GM19043 (cell line): ENCODE data around the gene DCTN1.
A peak's percentile ranks its signal among the peaks of the same experiment; 100 is the strongest.

Experiments
- ATAC-seq: cut with Tn5 transposase; IDR thresholded peaks from one replicate; pipeline ENCODE4 v1.9.1; 2021; ENCODE audit warnings: low read depth; ENCODE audit not compliant: unreplicated experiment

The DCTN1 gene

DNA sequence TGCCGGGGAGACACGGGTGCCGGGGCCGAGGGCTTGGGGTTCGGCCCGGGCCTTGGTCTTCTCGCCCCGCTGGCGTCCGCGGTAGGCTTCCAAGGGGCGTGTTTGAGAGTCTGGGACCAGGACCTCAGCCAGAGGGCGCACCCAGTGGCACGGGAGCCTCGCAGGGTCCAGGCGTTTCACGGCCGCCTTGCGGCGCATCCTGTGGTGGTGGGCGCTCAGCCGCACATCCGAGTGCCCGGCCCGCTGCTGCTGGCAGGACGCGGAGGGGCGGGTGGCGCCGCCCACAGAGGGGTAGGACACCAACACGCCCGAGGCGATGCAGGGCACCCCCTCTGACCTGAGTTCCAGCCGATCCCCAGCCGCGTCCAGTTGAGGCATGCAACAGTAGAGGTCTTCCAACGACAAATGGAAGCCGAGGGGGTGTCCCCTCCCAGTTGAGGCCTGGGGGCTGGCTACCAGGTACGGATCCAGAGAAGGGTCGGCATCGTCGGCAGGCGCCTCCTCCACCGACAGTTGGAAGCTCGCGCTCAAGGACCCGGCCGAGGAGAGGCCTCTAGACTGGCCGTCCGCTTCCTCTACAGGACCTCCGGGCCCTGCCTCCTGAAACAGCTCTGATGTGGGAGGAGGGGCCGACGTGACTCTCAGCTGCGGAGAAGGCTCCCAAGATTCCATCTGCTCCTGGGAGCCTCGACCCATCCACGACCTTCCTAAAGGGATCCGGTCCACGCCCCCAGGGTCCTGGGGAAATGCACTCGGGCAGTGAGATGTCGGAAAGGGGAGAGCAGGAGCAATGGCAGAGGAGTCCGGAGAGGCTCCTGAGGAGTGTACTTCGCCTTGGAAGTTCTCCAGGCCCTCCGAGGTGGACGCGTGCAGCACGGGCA is 35.0 kb upstream of the DCTN1 start:
- no peak for ATAC-seq

DNA sequence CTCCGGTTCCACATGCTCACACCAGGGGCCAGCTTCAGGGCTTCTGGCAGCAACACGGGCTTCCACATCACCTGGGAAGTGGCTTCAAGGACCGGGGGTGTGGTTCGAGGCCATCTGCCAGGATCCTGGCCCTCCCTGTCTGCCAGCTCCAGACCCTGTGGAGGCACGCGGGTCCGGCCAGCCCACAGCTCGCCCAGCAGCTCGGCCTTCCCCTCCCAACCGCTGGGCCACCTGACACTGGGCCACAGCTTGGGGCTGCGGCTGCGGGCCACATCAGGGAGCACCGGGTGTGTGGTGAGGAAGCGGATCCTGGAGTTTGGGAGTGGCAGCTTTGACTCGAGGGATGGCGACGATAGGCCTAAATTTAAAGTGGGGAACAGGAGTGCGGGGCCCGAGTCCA is 34.3 kb upstream of the DCTN1 start:
- ATAC-seq: no peak

DNA sequence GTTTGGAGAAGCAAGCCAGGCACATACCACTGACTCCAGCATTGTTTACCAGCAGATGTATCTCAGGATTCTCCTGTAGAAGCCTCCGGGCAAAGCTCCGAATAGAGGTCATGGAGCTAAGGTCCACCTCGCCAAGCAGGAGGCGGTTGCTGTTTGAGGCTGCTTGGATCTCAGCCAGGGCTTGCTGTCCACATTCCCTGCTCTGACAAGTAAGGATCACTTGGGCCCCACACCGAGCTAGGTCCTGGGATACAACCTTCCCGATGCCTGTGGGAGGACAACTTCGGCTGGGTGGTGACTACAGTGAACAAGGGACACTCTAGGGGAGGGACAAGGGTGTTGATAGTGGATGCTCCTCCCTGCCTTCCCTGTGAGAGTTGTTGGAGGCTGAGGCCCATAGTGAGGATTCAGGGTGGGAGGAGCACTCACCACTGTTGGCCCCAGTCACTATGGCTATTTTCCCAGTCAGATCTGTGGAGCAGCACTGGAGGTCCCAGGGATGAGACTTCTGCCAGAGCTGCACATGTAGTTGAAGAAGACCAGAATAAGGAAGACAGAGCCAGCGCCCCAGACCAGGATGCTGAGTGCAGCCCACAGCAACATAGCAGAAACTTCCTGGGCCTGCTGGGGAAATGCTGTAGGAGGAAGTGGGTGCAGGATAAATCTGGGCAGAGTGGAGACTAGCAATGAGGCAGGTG is 33.0 kb upstream of the DCTN1 start:
- no peak for ATAC-seq

DNA sequence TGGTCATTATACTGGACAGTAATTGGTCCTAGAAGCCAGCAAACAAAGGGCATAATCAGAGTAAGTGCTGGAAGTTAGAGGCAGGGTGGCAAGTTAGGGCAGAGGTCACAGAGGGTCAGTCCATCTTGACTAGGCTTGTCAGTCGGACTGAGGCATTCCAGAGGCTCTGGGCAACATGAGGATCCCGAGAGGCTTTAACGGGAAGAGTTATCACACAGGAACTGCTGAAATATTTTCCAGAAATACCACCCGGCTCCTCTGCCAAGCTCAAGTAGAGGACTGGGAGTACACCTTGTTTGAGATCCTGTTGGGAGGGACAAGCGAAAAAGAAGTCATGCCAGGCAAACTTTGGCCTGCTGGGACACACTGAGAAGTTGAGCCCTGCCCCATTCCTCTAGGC is 27.6 kb upstream of the DCTN1 start:
- ATAC-seq: no peak

DNA sequence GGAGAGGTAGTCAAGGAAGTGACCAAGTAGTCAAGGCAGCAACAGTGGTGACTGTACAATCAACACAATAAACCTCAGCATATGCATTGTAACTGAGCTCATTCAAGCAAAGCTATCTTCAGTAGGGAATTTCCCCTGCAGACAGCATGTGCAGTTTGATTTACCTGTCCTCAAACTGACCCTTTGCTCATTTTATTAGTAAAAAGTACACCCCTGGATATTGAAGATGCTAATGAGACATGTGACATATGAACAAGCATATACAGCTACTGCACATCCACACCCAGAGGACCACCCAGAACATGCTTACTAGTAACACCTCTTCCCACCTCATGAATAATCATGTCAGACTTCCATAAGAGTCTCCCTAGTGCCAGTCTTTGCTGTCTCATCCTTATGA is 25.9 kb upstream of the DCTN1 start:
- peak; percentile 64 for ATAC-seq

DNA sequence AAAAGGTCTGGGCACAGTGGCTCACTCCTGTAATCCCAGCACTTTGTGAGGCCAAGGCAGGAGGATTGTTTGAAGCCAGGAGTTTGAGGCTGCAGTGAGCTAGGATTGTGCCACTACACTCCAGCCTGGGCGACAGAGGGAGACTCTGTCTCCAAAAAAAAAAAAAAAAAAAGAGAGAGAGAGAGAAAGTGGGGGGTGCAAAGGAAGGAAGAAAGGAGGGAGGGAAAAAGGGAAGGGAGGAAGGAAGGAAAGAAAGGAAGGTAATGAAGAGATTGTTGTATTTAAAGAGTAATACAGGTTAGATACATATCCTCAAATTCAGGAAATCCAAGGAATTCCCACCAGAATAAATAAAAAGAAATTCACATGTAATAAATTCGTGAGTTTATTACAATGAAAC is 21.8 kb upstream of the DCTN1 start:
- no peak for ATAC-seq

DNA sequence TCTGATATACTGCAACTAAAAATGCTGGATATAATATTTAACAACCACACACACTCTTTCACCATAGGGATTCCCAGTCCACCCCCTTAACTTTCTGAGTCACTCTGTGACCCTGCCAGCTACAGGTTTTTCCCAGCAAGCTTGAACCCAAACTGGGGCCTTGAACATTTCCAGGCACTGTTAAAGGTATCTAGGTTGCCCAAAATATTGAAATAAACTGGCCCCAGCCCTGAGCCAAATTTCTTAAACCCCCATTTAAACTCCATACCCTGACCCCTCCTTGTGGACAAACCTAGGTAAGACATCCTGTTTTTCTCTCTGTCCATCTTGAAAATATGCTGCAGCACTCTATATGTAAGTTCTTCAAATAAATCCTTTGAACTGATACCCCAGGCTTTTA is 19.7 kb upstream of the DCTN1 start:
- peak; percentile 55 for ATAC-seq

DNA sequence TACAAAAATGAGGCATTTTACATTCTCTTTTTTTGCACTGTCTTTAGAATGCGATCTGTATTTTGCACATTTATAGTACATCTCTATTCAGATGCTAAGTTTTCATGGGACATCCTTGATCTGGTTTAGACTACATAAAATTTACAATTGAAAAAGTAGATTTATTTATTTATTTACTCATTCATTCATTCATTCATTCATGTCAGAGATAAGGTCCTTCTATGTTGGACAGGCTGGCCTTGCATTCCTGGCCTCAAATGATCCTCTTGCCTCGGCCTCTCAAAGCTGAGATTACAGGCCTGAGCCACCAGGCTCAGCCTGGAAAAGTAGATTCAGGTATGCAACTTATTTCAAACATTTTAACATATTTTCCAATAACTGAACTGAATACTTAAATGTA is 16.0 kb upstream of the DCTN1 start:
- ATAC-seq: no peak

DNA sequence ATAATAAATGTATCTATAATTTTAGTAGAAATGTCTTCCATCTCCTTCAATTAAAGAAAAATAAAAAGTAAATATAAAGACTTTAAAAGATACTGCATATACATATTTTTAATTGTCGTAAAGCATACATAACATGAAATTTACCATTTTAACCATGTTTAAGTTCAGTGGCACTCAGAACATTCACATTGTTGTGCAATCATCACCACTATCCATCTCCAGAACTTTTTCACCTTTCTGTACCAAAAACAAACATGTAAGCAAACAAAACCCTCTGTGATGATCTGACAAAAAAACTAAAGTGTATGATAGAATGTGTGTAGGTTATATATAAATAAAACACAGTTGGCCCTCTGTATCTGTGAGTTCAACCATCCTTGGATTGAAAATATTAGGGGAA is 13.4 kb upstream of the DCTN1 start:
- ATAC-seq: no peak

DNA sequence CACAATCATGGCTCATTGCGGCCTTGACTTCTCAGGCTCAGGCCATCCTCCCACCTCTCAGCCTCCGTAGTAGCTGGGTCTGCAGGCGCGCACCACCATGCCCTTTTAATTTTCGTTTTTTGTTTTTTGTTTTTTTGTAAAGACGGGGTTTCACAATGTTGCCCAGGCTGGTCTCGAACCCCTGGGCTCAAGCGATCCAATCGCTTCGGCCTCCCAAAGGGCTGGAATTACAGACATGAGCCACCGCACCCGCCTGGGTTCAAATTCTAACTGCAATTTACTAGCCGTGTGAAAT is 12.3 kb upstream of the DCTN1 start:
- no peak for ATAC-seq

DNA sequence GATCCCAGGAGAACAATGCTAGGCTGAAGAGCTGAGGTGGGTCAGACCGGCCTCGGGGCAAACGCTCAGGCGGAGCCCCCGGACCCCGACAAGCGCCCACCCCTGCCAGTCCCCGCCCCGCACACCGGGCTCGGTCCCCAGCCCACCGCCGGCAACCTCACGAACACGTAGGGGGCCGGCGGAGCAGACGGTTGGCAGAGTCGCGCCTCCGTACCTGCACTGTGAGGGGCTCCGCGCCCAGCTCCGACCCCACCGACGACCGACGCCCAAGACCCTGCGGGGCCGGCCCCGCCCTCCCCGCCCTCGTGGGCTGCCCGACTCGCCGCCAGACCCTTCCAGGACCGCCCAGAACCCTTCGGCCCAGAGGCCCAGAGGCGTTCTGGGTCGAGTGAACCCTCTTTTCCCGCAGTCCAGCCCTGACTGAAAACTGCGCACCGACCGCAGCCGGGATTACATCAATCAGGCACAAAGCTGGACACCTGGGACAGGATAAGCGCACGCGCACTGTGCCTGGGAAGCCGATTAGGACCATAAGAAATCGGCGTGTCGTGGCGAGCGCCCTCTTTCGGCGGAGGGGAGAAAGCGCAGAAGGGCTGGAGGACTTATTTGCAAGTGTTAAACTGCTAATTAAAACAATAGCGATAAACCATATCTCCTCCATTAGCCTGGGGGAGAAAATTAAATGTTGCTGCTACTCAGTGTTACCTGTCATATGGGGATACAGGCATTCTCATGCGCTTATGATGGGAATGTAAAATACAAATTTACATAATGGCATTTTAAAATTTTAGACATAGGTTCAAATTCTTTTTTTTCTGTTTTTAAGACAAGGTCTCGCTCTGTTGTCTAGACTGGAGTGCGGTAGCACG is 11.7 kb upstream of the DCTN1 start:
- ATAC-seq: peak; percentile 67

DNA sequence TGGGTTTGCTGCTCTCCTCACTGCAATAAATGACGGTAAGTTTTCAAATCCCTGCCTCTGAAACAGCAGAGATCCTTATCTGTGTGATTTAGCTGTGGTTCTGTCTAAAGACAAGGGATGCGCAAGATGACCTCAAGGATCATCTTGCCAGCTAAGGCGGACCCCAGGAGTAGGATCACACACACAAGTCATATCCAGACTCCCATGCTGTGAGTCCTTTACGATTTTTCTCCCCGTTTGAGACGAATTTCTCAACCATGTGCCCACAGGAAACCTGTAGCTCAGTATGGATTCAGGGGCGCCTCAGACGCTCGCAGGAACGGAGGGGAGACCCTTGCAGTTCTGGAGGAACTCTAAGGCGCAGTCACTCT is 11.1 kb upstream of the DCTN1 start:
- ATAC-seq: peak; percentile 17

DNA sequence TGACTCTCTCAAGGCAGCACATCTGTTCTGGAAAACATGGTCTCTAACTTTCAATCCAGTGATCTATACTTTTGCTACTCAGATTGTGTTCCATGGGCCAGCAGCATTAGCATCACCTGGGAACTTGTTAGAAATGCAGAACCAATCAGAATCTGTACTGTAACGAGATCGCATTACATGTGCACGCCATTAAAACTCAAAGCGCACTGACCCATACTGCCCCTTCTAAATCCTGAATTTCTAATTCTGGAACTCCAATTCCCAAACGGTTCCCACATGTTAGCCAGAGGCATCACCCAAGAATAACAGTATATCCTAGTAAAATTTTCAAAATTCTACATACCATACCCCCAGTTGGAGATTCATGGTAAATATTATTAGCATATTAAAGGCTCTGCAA is 10.5 kb upstream of the DCTN1 start:
- ATAC-seq: no peak

DNA sequence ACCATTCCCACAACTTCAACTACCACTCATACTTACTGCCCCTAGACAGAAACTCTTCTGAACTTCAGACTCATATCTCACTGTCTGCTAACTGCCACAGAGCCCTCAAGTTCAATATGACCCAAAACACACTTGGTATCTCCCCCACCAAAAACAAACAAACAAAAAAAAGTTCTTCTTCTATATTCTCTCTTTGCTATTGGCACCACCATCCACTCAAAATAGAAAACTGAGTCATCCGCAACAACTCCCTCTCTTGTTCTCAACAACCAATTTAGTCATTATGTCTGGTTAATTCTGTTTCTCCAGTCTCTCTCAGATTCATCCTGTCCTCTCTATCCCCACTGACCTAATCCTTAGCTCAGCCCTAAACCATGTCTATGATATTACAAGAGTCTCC is 7.2 kb upstream of the DCTN1 start:
- ATAC-seq: no peak

DNA sequence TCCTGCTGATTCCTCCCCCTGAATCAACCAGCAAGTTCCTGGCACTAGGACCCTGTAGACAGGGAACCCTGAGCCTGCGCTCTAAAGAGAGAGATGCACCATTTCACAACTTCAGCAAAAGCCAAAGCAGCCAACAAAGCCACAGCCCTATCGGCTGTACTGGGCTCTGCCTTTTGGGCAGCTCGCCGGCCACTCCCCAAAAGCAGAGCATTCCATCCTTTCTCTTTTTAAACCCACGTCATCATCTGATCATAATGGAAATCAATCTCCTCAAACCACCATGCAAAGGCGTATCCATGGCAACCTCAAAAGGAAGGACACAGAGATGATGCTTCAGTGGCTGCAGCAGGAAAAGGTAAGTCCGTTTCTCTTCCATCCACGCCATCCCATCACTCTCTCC is 5.3 kb upstream of the DCTN1 start:
- no peak for ATAC-seq

DNA sequence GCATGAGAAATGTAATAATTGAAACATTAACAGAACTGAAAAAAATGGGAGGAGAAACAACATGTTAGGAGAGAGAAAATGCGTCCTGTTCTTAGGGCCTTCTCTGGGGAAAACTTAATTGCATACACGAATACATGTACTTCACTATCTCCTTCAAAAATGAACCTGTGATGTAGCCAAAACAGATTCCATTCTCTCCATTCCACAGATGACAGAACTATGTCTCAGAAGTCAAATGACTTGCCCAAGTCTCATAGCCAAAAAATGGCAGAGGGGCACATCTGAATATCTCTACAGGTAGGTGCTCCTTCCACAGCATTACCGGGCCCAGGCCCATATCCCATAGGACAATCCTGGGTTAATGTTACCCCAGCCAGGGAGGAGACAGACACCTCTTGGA is 3.9 kb upstream of the DCTN1 start:
- no peak for ATAC-seq

DNA sequence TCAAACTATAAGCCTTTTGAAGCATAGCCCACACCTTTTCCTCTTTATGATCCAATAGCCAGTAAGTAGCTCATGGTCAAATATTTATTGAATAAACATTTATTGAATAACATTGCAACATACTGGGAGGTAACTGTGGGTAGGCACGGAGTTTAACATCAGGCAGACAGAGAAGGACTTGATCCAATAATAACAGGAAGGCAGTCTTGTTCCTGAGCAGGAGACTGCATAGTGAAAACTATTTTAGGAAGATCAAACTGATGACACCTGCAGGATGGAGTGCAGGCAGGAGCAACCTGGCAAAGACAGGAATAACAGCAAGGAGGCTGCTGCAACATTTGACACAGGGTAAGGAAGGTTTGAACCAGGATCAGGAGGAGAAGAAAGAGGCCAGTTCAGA is 3.1 kb upstream of the DCTN1 start:
- ATAC-seq: no peak

DNA sequence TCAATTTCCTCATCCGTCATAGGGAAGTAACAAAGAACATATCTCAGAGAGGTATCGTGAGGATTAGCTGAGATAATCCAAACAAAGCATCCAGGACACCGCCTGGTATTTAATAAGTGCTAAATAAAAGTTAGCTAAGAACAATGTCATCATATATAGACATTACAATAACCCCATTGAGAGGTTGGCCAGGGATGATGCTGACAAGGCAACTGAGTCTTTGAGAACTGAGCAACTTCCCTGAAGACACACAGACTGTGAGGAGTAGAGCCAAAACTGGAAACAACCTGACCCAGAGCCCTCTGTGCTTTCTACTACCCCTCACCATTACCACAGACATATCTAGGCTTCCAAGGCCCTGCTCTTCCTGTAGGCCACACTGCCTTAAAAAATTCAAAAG is 1.6 kb upstream of the DCTN1 start:
- no peak for ATAC-seq

DNA sequence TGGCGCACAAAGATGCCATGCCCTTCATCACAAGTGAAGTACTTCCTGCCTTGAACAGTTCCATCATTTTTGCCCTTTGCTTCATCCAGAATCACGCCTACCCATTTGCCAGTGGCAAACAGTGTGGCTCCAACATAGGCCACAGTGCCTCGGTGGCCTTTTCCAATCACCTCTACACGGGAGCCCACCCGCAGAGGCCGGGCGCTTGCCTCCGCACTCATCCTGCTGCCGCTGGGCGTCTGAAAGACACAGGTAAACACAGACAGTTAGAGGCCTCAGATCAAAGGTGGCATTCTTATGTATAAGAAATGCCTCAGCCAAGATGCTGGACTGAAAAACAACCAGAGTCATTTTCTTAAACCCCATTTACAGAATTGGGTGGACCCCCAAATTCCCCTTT is 2.1 kb downstream of the DCTN1 start:
- no peak for ATAC-seq

DNA sequence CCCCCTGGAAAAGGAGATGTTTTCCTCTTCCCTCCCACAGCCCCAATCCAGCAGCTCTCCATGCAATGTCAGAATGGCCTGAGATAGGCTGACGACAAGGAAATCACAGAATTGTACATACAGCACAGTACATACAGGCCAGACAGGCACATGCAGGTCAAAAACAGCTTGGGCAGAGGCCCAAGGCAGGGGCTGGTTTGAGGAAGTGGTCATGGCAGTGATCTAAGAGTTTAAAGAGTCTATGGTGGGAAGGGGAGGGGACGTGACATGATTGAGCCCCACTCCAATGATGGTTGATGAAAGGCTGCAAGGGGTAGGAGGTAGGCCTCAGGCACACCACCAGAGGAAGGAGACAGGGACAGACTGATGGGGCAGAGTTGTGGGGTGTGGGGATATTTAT is 4.3 kb downstream of the DCTN1 start:
- ATAC-seq: no peak

DNA sequence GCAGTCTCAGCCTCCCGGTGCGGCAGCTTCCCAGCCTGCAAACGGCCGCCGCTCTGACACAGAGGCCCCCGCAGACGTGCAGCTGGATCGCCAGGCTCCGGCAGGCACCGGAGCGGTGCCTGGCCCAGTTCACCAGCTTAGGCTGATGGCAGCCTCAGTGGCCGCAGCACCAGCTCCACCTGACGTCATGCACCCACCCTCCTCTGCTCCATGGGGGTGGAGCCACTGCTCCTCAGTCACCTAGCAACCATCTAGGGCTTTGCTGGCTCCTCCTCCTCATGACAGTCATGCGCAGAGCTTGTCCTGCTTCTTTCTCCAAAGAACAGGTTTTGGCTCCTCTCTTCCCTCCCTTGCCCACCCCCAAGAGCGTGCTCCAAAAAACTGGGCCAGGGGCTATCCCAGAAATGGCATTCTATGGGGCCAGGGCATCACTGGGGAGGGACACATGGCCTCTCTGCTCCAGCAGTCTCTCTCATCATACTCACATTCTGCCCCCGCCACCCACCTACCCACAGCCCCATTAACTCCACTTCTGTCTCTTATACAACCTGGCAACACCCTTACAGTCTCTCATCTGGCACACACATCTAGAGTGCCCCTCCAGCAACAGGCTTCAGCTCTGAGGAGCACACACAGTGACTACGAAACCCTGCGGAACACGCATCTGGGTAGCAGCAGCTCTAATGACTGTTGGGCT is 5.5 kb downstream of the DCTN1 start:
- no peak for ATAC-seq
